PFSK-1 (cell line): ENCODE results near the gene ADGRB2.

Experiments used
- FOXP2 ChIP-seq: optimal IDR thresholded peaks from 2 replicates; pipeline ENCODE3; 2011; ENCODE audit warnings: borderline replicate concordance, control low read depth, inconsistent platforms; ENCODE audit not compliant: insufficient read depth; ENCODE audit errors: extremely low read length, extremely low read depth
- POLR2AphosphoS5 ChIP-seq: IDR thresholded peaks from 2 replicates; pipeline ENCODE4 v1.6.1; 2012; ENCODE audit warnings: low read depth, mild to moderate bottlenecking, control low read depth, low read length, moderate library complexity
- REST ChIP-seq, 2 experiments: IDR thresholded peaks; 2 replicates each; pipeline versions ENCODE4 v1.6.1 to v1.8.0; 2011 to 2012; ENCODE audit warnings: low read depth in 2 of 2, low read length in 2 of 2, control low read depth in 1 of 2, inconsistent platforms in 1 of 2, mild to moderate bottlenecking in 1 of 2, moderate library complexity in 1 of 2; ENCODE audit not compliant: insufficient read depth in 1 of 2
- SIN3A ChIP-seq: IDR thresholded peaks from 2 replicates; pipeline ENCODE4 v1.6.1; 2012; ENCODE audit warnings: mild to moderate bottlenecking, low read length, moderate library complexity, borderline replicate concordance; ENCODE audit not compliant: insufficient read depth
- TAF1 ChIP-seq: IDR thresholded peaks from 2 replicates; pipeline ENCODE4 v1.6.1; 2012; ENCODE audit warnings: low read length, control low read depth, borderline replicate concordance; ENCODE audit not compliant: insufficient read depth

The ADGRB2 gene

GRCh38 chr1:31731049-31731565 is 33.0 kb downstream of the ADGRB2 start:
- TF ChIP-seq SIN3A (no peak), FOXP2 (no peak), POLR2AphosphoS5 (no peak), TAF1 (no peak), REST (IDR thresholded peaks at IDR 0.05; ENCODE audit: insufficient read depth in 1 of 2, low read depth in 2 of 2, low read length in 2 of 2) (no peak)

- TF ChIP-seq SIN3A (no peak), TAF1 (no peak)
Observed at GRCh38 chr1:31730336-31731048, 33.6 kb downstream of the ADGRB2 start.

GRCh38 chr1:31727849-31728248 is 36.3 kb downstream of the ADGRB2 start:
- TF ChIP-seq REST (IDR thresholded peaks at IDR 0.05; ENCODE audit: insufficient read depth in 1 of 2, low read depth in 2 of 2, low read length in 2 of 2) (no peak), SIN3A (no peak), POLR2AphosphoS5 (no peak), TAF1 (no peak), FOXP2 (no peak)

- TF ChIP-seq POLR2AphosphoS5 (no peak), SIN3A (no peak), FOXP2 (no peak), TAF1 (no peak), REST (IDR thresholded peaks at IDR 0.05; ENCODE audit: insufficient read depth in 1 of 2, low read depth in 2 of 2, low read length in 2 of 2) (no peak)
Observed at GRCh38 chr1:31727195-31727594, 36.9 kb downstream of the ADGRB2 start.

- no peak for TF ChIP-seq POLR2AphosphoS5
- no peak for TF ChIP-seq TAF1
- TF ChIP-seq FOXP2 = no peak
- TF ChIP-seq SIN3A = no peak
- no peak for TF ChIP-seq REST (IDR thresholded peaks at IDR 0.05; ENCODE audit: insufficient read depth in 1 of 2, low read depth in 2 of 2, low read length in 2 of 2)
Observed at GRCh38 chr1:31726715-31727114, 37.4 kb downstream of the ADGRB2 start.
